Sigmoid colon (tissue), 7 donors: ENCODE data around the gene NUP35. TPM values are rescaled to one million over a fixed set of nuclear protein-coding genes. Genes with fewer than 3 reads are reported as not detected.
A peak's percentile ranks its signal among the peaks of the same experiment; 100 is the strongest.

Experiments
- DNase-seq: peaks from one replicate; pipeline ENCODE4 v3.0.0-alpha.2; 2019
- H3K27ac ChIP-seq, 4 donors: fragments of 200-600 bp; sonication (generic); one replicate each; pipeline ENCODE4 v1.5.1; 2016 to 2019; ENCODE audit warnings: mild to moderate bottlenecking in 1 of 4
- H3K27me3 ChIP-seq, 3 donors: fragments of 200-600 bp; sonication (generic); one replicate each; pipeline ENCODE4 v1.5.1; 2019; ENCODE audit warnings: mild to moderate bottlenecking in 1 of 3
- H3K36me3 ChIP-seq, 4 donors: fragments of 200-600 bp; sonication (generic); one replicate each; pipeline ENCODE4 v1.5.1; 2016 to 2019
- H3K4me1 ChIP-seq, 4 donors: fragments of 200-600 bp; sonication (generic); one replicate each; pipeline ENCODE4 v1.5.1; 2017 to 2019
- H3K4me3 ChIP-seq, 4 donors: fragments of 200-600 bp; sonication (generic); one replicate each; pipeline ENCODE4 v1.5.1; 2017 to 2019; ENCODE audit warnings: mild to moderate bottlenecking in 2 of 4, moderate library complexity in 1 of 4
- H3K9me3 ChIP-seq, 4 donors: fragments of 200-600 bp in 3 of 4; sonication (generic) in 3 of 4; one replicate each; pipeline versions ENCODE4 v1.5.1 to v1.6.1; 2013 to 2019
- EP300 ChIP-seq, 4 donors: sonication (generic); formaldehyde crosslinking; IDR thresholded peaks; one replicate each; pipeline ENCODE4 v1.6.1; 2017; ENCODE audit warnings: antibody characterized with exemption in 4 of 4
- POLR2A ChIP-seq, 2 donors: fragments of 450-650 bp; IDR thresholded peaks; one replicate each; pipeline ENCODE4 v1.6.1; 2016; ENCODE audit warnings: antibody characterized with exemption in 2 of 2, mild to moderate bottlenecking in 2 of 2, moderate library complexity in 2 of 2
- POLR2AphosphoS5 ChIP-seq, 4 donors: sonication (generic); formaldehyde crosslinking; IDR thresholded peaks; one replicate each; pipeline ENCODE4 v1.6.1; 2017; ENCODE audit warnings: antibody characterized with exemption in 4 of 4
- WGBS, 2 donors: extraction: QIAGEN DNeasy Blood & Tissue Kit; methylation state at CpG; one replicate each; pipeline ENCODE4 v1.1.7; 2013; 5-methylcytosine and 5-hydroxymethylcytosine counted together
- intact Hi-C: fragments of 100-400 bp; cut with DNase I; formaldehyde crosslinking; loops from one replicate; pipeline ENCODE4 v1.15.1; 2023
- polyA plus RNA-seq, 3 donors: library from polyadenylated mRNA; stranded (reverse); fragments of 200-250 nt; gene quantifications; one replicate each; pipeline ENCODE4 v1.2.3, GENCODE V29; 2013
- total RNA-seq, 4 donors: library from RNA; depleted of rRNA; stranded (reverse); fragments of >200 nt; gene quantifications; one replicate each; pipeline ENCODE4 v1.1.0, GENCODE V29; 2016
- TF ChIP-seq, protein P1 (sequence below), 4 experiments: fragments of 450-650 bp in 3 of 4; fragments of 200-600 bp in 1 of 4; IDR thresholded peaks; one replicate each; pipeline ENCODE4 v1.5.1; 2016 to 2019; ENCODE audit warnings: antibody characterized with exemption in 4 of 4, mild to moderate bottlenecking in 3 of 4, moderate library complexity in 2 of 4
- donor health status: healthy with polysubstance abuse.
- donor health status: Bipolar disorder and iron deficiency.
- donor health status: healthy.

Gene NUP35, protein sequence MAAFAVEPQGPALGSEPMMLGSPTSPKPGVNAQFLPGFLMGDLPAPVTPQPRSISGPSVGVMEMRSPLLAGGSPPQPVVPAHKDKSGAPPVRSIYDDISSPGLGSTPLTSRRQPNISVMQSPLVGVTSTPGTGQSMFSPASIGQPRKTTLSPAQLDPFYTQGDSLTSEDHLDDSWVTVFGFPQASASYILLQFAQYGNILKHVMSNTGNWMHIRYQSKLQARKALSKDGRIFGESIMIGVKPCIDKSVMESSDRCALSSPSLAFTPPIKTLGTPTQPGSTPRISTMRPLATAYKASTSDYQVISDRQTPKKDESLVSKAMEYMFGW
- total RNA-seq, result 10 to 100 TPM; 12.9 to 19.7 (median 14.3) TPM
- 1 to 10 TPM; 6.0 to 9.9 (median 7.9) TPM for polyA plus RNA-seq

DNA sequence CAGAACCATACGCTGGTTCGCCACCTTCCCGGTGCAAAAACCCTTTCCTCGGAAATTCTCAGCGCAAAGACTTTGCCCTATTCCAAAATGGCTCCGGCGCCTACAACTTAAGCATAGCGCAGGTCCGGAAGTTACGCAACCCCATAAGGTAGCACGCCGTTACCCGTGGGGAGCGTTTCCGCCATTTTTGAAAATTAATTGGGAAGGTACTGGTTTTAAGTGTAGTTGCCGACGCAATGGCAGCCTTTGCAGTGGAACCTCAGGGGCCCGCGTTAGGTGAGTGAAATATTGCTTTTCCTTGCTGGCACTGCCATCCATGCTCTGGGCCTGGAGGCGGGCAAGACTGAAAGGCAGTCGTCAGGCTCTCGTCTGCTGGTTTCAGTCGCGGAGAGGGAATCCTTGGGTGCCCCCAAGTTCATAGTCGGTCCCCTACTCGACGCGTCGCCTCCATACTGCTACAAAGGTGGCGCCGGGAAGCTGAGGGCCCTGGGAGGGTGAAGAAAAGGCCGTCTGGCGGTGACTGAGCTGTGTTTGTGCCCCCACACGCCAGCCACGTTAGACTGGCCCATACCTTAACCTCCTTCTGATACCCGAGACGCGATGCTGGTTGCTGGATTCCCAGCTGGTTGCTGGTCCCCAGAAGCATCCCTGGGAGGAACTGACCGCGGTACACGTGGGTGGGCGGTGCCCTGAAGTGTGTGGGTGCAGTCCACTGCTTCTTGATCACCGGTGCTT, at the start of gene NUP35:
Gene NUP35 (plus strand): TSS at position 222 of the 735 bp plus-strand sequence. CDS start 15 bp downstream, at position 237.
- intact Hi-C loops, result loop anchor here (2.0 to 5.0 kb wide), 2 partner anchors 86 to 407 kb away; partner anchors contain the start of genes DNAJC10 and NCKAP1
- Histone ChIP-seq H3K4me1 (peaks cover 0 to 19% (median 14%) of the 10 kb centered on the region in 4 donors), H3K27me3 (no peaks in the 10 kb centered on the region), H3K4me3 (peak within 1 kb of the TSS; percentile 65 to 76 (median 72)), H3K36me3 (no peaks in the 10 kb centered on the region), H3K9me3 (no peaks in the 10 kb centered on the region), H3K27ac (peak within 1 kb of the TSS; percentile 87 to 88 (median 88))
- DNase-seq, result peak; percentile 92
- 0% methylated on average over 43 of the region's 43 CpGs for WGBS, 2 donors
- TF ChIP-seq POLR2AphosphoS5 (IDR thresholded peaks at IDR 0.05) (peak; percentile 43 to 73 (median 58)), POLR2A (IDR thresholded peaks at IDR 0.05) (no peak)

DNA sequence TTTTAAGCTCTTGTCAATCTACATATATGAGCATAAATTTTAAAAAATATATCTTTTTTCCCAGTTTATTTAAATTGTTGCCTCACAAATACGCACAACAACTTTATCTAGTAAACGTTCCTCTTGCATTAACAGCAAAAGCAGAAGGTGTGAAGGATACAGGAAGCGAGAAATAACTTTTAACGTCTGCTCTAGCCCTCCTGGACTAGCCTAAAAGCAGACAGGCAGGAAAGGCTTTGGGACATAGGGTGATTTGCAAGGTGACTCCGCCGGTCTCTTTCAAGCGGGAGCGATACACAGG, 46.1 kb upstream of the NUP35 start:
- no peak for DNase-seq
- peak overlapping the region; percentile 56 to 83 (median 72) for H3K4me3 ChIP-seq
- intact Hi-C loops, result loop anchor here (1.0 kb wide), 1 partner anchor 40 kb away; the partner anchor contains the start of gene NCKAP1
- 1 to 3% methylated on average over 8 of the region's 8 CpGs for WGBS, 2 donors
- H3K27ac ChIP-seq, result peak overlapping the region; percentile 86 to 97 (median 90)
- H3K36me3 ChIP-seq, result no peaks in the 10 kb centered on the region
- TF ChIP-seq, protein P1, sequence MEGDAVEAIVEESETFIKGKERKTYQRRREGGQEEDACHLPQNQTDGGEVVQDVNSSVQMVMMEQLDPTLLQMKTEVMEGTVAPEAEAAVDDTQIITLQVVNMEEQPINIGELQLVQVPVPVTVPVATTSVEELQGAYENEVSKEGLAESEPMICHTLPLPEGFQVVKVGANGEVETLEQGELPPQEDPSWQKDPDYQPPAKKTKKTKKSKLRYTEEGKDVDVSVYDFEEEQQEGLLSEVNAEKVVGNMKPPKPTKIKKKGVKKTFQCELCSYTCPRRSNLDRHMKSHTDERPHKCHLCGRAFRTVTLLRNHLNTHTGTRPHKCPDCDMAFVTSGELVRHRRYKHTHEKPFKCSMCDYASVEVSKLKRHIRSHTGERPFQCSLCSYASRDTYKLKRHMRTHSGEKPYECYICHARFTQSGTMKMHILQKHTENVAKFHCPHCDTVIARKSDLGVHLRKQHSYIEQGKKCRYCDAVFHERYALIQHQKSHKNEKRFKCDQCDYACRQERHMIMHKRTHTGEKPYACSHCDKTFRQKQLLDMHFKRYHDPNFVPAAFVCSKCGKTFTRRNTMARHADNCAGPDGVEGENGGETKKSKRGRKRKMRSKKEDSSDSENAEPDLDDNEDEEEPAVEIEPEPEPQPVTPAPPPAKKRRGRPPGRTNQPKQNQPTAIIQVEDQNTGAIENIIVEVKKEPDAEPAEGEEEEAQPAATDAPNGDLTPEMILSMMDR (IDR thresholded peaks at IDR 0.05), result no peak
- no peak for TF ChIP-seq EP300 (IDR thresholded peaks at IDR 0.05)
- no peak for TF ChIP-seq POLR2A (IDR thresholded peaks at IDR 0.05)
- no peak for TF ChIP-seq POLR2AphosphoS5 (IDR thresholded peaks at IDR 0.05)
- H3K4me1 ChIP-seq, result peaks cover 0 to 20% (median 9%) of the 10 kb centered on the region in 4 donors
- no peaks in the 10 kb centered on the region for H3K27me3 ChIP-seq
- no peaks in the 10 kb centered on the region for H3K9me3 ChIP-seq

DNA sequence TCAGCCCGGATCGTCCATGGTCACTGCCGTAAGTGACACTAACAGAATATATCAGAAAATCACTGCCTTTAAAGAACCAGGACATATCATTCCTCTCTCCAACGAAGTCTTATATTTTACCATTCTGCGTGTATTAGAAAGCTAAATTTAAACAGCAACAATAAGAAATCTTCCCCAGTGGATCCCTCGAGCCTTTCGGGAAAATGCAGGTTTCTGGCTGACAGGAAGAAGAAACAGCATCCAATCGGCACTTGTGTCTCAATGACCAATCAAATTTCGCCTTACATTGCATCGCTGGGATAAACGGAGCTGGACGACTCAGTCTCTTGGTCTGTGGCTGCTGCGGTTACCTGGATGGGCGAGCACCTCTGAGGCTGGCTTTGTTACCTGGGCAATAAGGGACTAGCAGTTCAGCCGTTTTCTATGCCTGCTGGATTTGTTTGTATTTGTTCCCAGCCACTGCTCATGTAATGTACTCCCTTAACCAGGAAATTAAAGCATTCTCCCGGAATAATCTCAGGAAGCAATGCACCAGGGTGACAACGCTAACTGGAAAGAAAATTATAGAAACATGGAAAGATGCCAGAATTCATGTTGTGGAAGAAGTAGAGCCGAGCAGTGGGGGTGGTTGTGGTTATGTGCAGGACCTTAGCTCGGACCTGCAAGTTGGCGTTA, 45.6 kb upstream of the NUP35 start, which contains the start of gene DUSP19:
Gene DUSP19 (plus strand): TSS at position 284 of the 675 bp plus-strand sequence. CDS start 187 bp downstream, at position 471.
- peak within 1 kb of the TSS; percentile 56 to 83 (median 72) for H3K4me3 ChIP-seq
- H3K27me3 ChIP-seq, result no peaks in the 10 kb centered on the region
- peak within 1 kb of the TSS; percentile 86 to 97 (median 90) for H3K27ac ChIP-seq
- no peak for TF ChIP-seq EP300 (IDR thresholded peaks at IDR 0.05)
- TF ChIP-seq POLR2A (IDR thresholded peaks at IDR 0.05), result peak; percentile 70 to 88
- peak; percentile 89 to 98 (median 92) for TF ChIP-seq POLR2AphosphoS5 (IDR thresholded peaks at IDR 0.05)
- no peaks in the 10 kb centered on the region for H3K9me3 ChIP-seq
- DNase-seq, result peak; percentile 93
- intact Hi-C loops, result loop anchor here (1.0 kb wide), 2 partner anchors 40 to 45 kb away; partner anchors contain the start of gene NCKAP1
- H3K4me1 ChIP-seq, result peaks cover 0 to 20% (median 9%) of the 10 kb centered on the region in 4 donors
- H3K36me3 ChIP-seq, result no peaks in the 10 kb centered on the region
- WGBS, 2 donors, result 1 to 2% methylated on average over 20 of the region's 20 CpGs

DNA sequence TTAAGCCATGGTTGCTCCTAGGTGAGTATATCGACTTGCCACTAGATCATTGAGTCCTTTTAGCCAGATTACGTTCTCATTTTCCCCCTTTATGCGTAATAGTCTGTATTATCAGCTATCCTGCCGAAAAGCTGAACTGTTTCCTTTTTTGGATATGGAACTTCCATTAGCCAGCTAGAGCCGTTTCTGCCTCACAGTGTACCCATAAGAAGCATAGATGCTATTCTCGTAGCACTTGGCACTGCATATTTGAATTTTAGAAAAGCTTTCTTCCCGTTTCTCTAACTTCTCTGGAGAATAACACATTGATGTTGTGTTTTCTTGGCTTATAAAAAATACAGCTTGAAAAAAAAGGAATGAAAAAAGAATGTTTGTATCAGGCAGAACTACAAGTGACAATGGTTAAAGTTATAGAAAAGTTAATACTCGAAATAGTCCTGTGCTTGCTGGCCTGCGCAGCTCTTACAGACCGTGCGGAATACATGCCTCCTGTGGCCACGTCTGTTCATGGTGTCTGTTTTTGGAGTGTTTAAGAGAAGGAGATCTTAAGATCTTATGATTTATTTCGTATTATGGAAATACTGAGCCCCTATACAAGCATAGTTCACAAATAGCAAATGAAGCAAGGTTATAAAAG, 45.0 kb upstream of the NUP35 start:
- no peak for DNase-seq
- WGBS, 2 donors, result 19 to 34% methylated on average over 13 of the region's 13 CpGs
- intact Hi-C loops, result loop anchor here (1.0 kb wide), 1 partner anchor 44 kb away; no protein-coding TSS in a partner anchor
- Histone ChIP-seq H3K9me3 (no peaks in the 10 kb centered on the region), H3K27ac (peak overlapping the region; percentile 86 to 97 (median 90)), H3K4me1 (peaks cover 0 to 20% (median 9%) of the 10 kb centered on the region in 4 donors), H3K27me3 (no peaks in the 10 kb centered on the region), H3K36me3 (no peaks in the 10 kb centered on the region), H3K4me3 (peak overlapping the region; percentile 56 to 83 (median 72))
- no peak for TF ChIP-seq POLR2AphosphoS5 (IDR thresholded peaks at IDR 0.05)
- TF ChIP-seq, protein P1 (IDR thresholded peaks at IDR 0.05), result peak in 1 of 4 experiments; percentile 12

DNA sequence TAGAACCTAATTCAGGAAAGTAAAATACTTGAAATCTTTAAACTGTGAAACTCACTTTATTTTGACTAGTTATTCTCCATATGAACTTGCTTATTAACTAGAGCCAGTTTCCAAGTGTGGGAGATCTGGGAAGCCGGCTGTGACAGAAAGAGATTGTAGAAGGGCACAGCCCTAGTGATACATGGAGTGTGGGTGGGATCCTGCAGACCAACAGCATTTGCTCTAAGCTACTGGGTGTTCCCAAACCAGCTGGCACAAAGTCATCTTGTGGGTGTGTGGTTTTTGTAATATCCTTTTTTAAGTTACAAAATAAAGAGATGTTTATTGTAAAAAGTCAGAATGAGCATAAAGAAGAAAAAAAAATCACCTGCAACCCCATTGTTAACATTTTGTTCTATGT, 42.3 kb upstream of the NUP35 start:
- H3K27me3 ChIP-seq, result no peaks in the 10 kb centered on the region
- H3K4me1 ChIP-seq, result peaks cover 0 to 20% (median 9%) of the 10 kb centered on the region in 4 donors
- intact Hi-C loops, result no loop called here
- H3K4me3 ChIP-seq, result no peak overlapping the region
- TF ChIP-seq POLR2A (IDR thresholded peaks at IDR 0.05), result no peak
- TF ChIP-seq, protein P1 (IDR thresholded peaks at IDR 0.05), result no peak
- no peaks in the 10 kb centered on the region for H3K36me3 ChIP-seq
- 17 to 53% methylated on average over 1 of the region's 1 CpG for WGBS, 2 donors
- no peaks in the 10 kb centered on the region for H3K9me3 ChIP-seq
- H3K27ac ChIP-seq, result no peak overlapping the region
- DNase-seq, result no peak
